ENCODE data around the gene PSMD1. TPM values are rescaled to one million over a fixed set of nuclear protein-coding genes. Genes with fewer than 3 reads are reported as not detected.

The PSMD1 gene
- total and polyA plus RNA-seq, 7 donors = 41.2 to 90.3 (median 50.7) TPM

GRCh38 chr2:231168460-231169139 lies 111.9 kb downstream of the PSMD1 start:
- TF ChIP-seq EP300 (IDR thresholded peaks at IDR 0.05) = no peak
- no peak for TF ChIP-seq CTCF (IDR thresholded peaks at IDR 0.05)
- no peak for TF ChIP-seq POLR2AphosphoS5 (IDR thresholded peaks at IDR 0.05)
- no peak for TF ChIP-seq POLR2A (IDR thresholded peaks at IDR 0.05)
- H3K4me3 ChIP-seq = no peak overlapping the region
- intact Hi-C loops (cut with DNase I) = no loop called here
- H3K27me3 ChIP-seq = no peaks in the 10 kb centered on the region
- H3K9me3 ChIP-seq = no peaks in the 10 kb centered on the region
- no peak for DNase-seq
- H3K36me3 ChIP-seq = peaks cover 0 to 74% (median 13%) of the 10 kb centered on the region in 4 donors
- peak overlapping the region in 1 of 4 donors; percentile 56 for H3K27ac ChIP-seq
- peaks cover 0 to 16% (median 0%) of the 10 kb centered on the region in 4 donors for H3K4me1 ChIP-seq
- WGBS, 2 donors = 71 to 73% methylated on average over 4 of the region's 4 CpGs

- Histone ChIP-seq H3K4me1 (peaks cover 0 to 16% (median 0%) of the 10 kb centered on the region in 4 donors), H3K4me3 (no peak overlapping the region), H3K27ac (peak overlapping the region in 2 of 4 donors; percentile 29 to 56), H3K9me3 (no peaks in the 10 kb centered on the region), H3K27me3 (no peaks in the 10 kb centered on the region), H3K36me3 (peaks cover 0 to 69% (median 13%) of the 10 kb centered on the region in 4 donors)
- WGBS, 2 donors = 66 to 79% methylated on average over 3 of the region's 3 CpGs
- DNase-seq = no peak
- intact Hi-C loops (cut with DNase I) = no loop called here
- TF ChIP-seq CTCF (IDR thresholded peaks at IDR 0.05) (no peak), POLR2AphosphoS5 (IDR thresholded peaks at IDR 0.05) (no peak), POLR2A (IDR thresholded peaks at IDR 0.05) (no peak), EP300 (IDR thresholded peaks at IDR 0.05) (no peak)
Measured at GRCh38 chr2:231169488-231169887, 112.8 kb downstream of the PSMD1 start.

GRCh38 chr2:231170055-231170454 lies 113.4 kb downstream of the PSMD1 start:
- TF ChIP-seq CTCF (IDR thresholded peaks at IDR 0.05) = no peak
- no peak for TF ChIP-seq POLR2AphosphoS5 (IDR thresholded peaks at IDR 0.05)
- TF ChIP-seq POLR2A (IDR thresholded peaks at IDR 0.05) = no peak
- TF ChIP-seq EP300 (IDR thresholded peaks at IDR 0.05) = no peak

GRCh38 chr2:231172025-231172424 lies 115.4 kb downstream of the PSMD1 start:
- TF ChIP-seq POLR2AphosphoS5 (IDR thresholded peaks at IDR 0.05) (no peak), EP300 (IDR thresholded peaks at IDR 0.05) (no peak), POLR2A (IDR thresholded peaks at IDR 0.05) (no peak), CTCF (IDR thresholded peaks at IDR 0.05) (no peak)
- Histone ChIP-seq H3K4me3 (no peak overlapping the region), H3K36me3 (peaks cover 0 to 56% (median 8%) of the 10 kb centered on the region in 4 donors), H3K27ac (no peak overlapping the region), H3K27me3 (no peaks in the 10 kb centered on the region), H3K9me3 (no peaks in the 10 kb centered on the region), H3K4me1 (peaks cover 0 to 16% (median 0%) of the 10 kb centered on the region in 4 donors)
- WGBS, 2 donors = 79 to 82% methylated on average over 3 of the region's 3 CpGs
- intact Hi-C loops (cut with DNase I) = no loop called here
- DNase-seq = no peak

More at GRCh38 chr2:231170055-231170454, 113.4 kb downstream of the PSMD1 start:
- intact Hi-C loops (cut with DNase I) = no loop called here
- H3K4me3 ChIP-seq = no peak overlapping the region
- H3K27me3 ChIP-seq = no peaks in the 10 kb centered on the region
- no peaks in the 10 kb centered on the region for H3K9me3 ChIP-seq
- H3K4me1 ChIP-seq = peaks cover 0 to 16% (median 0%) of the 10 kb centered on the region in 4 donors
- H3K27ac ChIP-seq = peak overlapping the region in 2 of 4 donors; percentile 49 to 56
- H3K36me3 ChIP-seq = peaks cover 0 to 68% (median 13%) of the 10 kb centered on the region in 4 donors
- WGBS, 2 donors = 76 to 84% methylated on average over 1 of the region's 1 CpG
- no peak for DNase-seq
